ENCODE data around the gene FREM2. TPM values are rescaled to one million over a fixed set of nuclear protein-coding genes. Genes with fewer than 3 reads are reported as not detected.

Gene FREM2
- polyA plus RNA-seq, 1 of the 3 experiments (the other 2 are of a cell fraction) = not detected

DNA sequence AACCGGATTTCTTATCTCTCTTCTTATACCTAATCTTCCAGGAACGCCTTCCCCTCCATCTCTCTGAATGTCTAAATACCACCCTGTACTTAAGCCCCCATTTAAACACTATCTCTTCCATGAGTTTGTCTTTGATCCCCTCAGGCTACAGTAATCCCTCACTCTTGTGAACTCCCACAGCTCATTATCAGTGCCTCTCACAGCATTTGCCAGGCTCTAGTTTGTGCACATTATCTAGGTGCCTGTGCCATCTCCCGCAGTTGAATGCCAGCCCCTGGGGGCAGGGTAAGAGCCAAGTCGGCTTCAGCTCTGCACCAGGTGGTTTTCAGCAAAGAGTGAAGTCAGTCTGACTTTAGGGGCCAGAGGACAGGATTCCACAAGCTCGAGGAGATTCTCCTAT, 71.4 kb downstream of the FREM2 start:
- Histone ChIP-seq H3K4me2 (no peak overlapping the region), H3K9me3 (no peaks in the 10 kb centered on the region), H3K27me3 (ENCODE audit: insufficient read depth) (no peaks in the 10 kb centered on the region; the same call in 1 of the 2 replicates), H3K4me3 (ENCODE audit: low read depth in 2 of 2, low read length in 1 of 2) (no peak overlapping the region), H3K27ac (ENCODE audit: low read depth in 2 of 2, low read length in 1 of 2) (no peak overlapping the region), H3K9ac (no peak overlapping the region), H3K36me3 (replicated peaks in 1 of 2; ENCODE audit: control insufficient read depth in 1 of 2, insufficient read depth in 2 of 2, low read length in 1 of 2) (no peaks in the 10 kb centered on the region), H3K4me1 (ENCODE audit: control insufficient read depth in 1 of 2, insufficient read depth in 2 of 2, low read depth in 1 of 2, low read length in 1 of 2) (no peaks in the 10 kb centered on the region; a peak in 2 of 4 replicates), H3K9me2 (no peaks in the 10 kb centered on the region), H4K20me1 (ENCODE audit: insufficient read depth) (no peaks in the 10 kb centered on the region), H2AFZ (ENCODE audit: low read depth) (no peak overlapping the region), H3F3A (replicated peaks; ENCODE audit: insufficient read depth) (no peaks in the 10 kb centered on the region), H3K79me2 (ENCODE audit: insufficient read depth) (no peaks in the 10 kb centered on the region)
- CTCF ChIA-PET = interaction anchor here (0.9 to 1.9 kb wide), 2 partner anchors 71 to 72 kb away, joined by 3 to 5 read pairs; partner anchors contain the start of gene FREM2
- TF ChIP-seq NFIC (IDR thresholded peaks at IDR 0.05; ENCODE audit: borderline replicate concordance) (no peak), EP300 (IDR thresholded peaks at IDR 0.05; ENCODE audit: borderline replicate concordance in 1 of 2, low read depth in 1 of 2, low read length in 1 of 2) (no peak), MXI1 (IDR thresholded peaks at IDR 0.05; ENCODE audit: low read depth, low read length) (no peak), POLR2AphosphoS5 (IDR thresholded peaks at IDR 0.05; ENCODE audit: low read depth, low read length) (no peak), GABPA (IDR thresholded peaks at IDR 0.05; ENCODE audit: low read depth) (no peak), CHD2 (IDR thresholded peaks at IDR 0.05; ENCODE audit: low read length, partially characterized antibody) (no peak), RCOR1 (IDR thresholded peaks at IDR 0.05; ENCODE audit: low read length) (no peak), NRF1 (IDR thresholded peaks at IDR 0.05; ENCODE audit: low read depth, low read length) (no peak), MEF2A (IDR thresholded peaks at IDR 0.05; ENCODE audit: borderline replicate concordance, low read depth) (no peak), TAF1 (IDR thresholded peaks at IDR 0.05; ENCODE audit: borderline replicate concordance, low read depth, low read length) (no peak), JUND (IDR thresholded peaks at IDR 0.05) (no peak), SMC3 (IDR thresholded peaks at IDR 0.05; ENCODE audit: low read depth, low read length) (no peak), RFX5 (IDR thresholded peaks at IDR 0.05; ENCODE audit: low read length) (no peak), EZH2phosphoT487 (IDR thresholded peaks at IDR 0.05; ENCODE audit: borderline replicate concordance, low read depth) (no peak)
- TF ChIP-seq, protein P1, sequence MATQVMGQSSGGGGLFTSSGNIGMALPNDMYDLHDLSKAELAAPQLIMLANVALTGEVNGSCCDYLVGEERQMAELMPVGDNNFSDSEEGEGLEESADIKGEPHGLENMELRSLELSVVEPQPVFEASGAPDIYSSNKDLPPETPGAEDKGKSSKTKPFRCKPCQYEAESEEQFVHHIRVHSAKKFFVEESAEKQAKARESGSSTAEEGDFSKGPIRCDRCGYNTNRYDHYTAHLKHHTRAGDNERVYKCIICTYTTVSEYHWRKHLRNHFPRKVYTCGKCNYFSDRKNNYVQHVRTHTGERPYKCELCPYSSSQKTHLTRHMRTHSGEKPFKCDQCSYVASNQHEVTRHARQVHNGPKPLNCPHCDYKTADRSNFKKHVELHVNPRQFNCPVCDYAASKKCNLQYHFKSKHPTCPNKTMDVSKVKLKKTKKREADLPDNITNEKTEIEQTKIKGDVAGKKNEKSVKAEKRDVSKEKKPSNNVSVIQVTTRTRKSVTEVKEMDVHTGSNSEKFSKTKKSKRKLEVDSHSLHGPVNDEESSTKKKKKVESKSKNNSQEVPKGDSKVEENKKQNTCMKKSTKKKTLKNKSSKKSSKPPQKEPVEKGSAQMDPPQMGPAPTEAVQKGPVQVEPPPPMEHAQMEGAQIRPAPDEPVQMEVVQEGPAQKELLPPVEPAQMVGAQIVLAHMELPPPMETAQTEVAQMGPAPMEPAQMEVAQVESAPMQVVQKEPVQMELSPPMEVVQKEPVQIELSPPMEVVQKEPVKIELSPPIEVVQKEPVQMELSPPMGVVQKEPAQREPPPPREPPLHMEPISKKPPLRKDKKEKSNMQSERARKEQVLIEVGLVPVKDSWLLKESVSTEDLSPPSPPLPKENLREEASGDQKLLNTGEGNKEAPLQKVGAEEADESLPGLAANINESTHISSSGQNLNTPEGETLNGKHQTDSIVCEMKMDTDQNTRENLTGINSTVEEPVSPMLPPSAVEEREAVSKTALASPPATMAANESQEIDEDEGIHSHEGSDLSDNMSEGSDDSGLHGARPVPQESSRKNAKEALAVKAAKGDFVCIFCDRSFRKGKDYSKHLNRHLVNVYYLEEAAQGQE (IDR thresholded peaks at IDR 0.05; ENCODE audit: low read depth, low read length) = no peak
- TF ChIP-seq, protein P2, sequence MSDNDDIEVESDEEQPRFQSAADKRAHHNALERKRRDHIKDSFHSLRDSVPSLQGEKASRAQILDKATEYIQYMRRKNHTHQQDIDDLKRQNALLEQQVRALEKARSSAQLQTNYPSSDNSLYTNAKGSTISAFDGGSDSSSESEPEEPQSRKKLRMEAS (IDR thresholded peaks at IDR 0.05; ENCODE audit: low read depth) = no peak
- TF ChIP-seq, protein P3, sequence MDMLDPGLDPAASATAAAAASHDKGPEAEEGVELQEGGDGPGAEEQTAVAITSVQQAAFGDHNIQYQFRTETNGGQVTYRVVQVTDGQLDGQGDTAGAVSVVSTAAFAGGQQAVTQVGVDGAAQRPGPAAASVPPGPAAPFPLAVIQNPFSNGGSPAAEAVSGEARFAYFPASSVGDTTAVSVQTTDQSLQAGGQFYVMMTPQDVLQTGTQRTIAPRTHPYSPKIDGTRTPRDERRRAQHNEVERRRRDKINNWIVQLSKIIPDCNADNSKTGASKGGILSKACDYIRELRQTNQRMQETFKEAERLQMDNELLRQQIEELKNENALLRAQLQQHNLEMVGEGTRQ (IDR thresholded peaks at IDR 0.05; ENCODE audit: borderline replicate concordance, low read depth, low read length) = no peak
- DNase-seq = no peak
- WGBS (ENCODE audit: low lambda C conversion rate) = 7% methylated on average over 4 of the region's 5 CpGs
- POLR2A ChIA-PET = no interaction called here
